ENCODE data around the gene PAFAH2.
A peak's percentile ranks its signal among the peaks of the same experiment; 100 is the strongest.

PAFAH2 gene

DNA sequence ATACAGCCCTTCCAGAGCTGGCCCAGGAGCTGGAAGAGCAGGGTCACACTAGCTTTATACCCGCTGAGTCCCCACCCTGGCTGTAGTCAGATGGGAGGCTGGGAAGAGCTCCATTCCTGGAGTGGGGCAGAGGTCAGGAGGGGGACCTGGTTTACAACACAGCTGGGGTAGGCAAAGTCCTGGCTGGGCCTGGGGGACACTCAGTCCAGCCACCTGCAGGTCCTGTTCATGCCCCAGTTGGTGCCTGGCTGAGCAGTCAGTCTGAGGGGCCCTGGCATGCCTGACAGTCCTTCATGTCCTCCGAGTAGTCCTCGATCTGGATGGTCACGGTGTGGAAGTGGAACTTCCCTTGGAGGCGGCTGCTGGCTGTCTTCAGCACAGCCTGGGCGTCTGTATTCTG, 41.0 kb upstream of the PAFAH2 start:
- H3K4me1 ChIP-seq (ENCODE audit: control insufficient read depth, insufficient read depth, low read length), result peaks cover 2% of the 10 kb centered on the region; the same call in 1 of the 2 replicates
- H3K4me3 ChIP-seq (ENCODE audit: low read length), result no peak overlapping the region
- no peaks in the 10 kb centered on the region for H3K36me3 ChIP-seq (ENCODE audit: control insufficient read depth, insufficient read depth, low read length)
- H3K9me3 ChIP-seq (ENCODE audit: control insufficient read depth, insufficient read depth, low read length), result no peaks in the 10 kb centered on the region
- no peak overlapping the region for H3K27ac ChIP-seq (ENCODE audit: low read length)
- WGBS (ENCODE audit: insufficient coverage, insufficient read length), result no CpG with 5 or more reads among the region's 6 CpGs
- H3K27me3 ChIP-seq (ENCODE audit: control insufficient read depth, insufficient read depth, low read length), result peaks cover 7% of the 10 kb centered on the region; the same call in 1 of the 2 replicates
- DNase-seq (ENCODE audit: low read depth, low spot score), result no peak

DNA sequence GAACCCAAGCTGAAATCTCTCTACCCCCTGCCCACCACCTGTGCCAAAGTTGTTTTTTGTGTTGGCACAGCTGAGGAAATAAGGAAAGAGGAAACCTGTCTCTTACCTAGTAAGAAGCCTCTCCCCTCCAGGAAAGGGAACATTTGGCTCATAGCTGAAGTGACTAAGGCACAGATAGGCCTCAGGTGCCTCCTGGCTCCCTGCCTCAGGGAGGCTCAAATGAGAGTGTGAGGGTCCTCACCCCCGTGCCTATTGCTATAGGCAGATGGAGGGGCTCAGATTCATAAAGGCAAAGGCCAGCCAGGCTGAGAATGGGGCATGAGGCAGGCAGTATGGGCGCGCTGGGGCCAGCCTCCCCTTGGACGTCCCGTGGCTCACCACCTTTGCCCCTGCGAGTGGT, 40.6 kb upstream of the PAFAH2 start:
- no peak for DNase-seq (ENCODE audit: low read depth, low spot score)
- no peak overlapping the region for H3K4me3 ChIP-seq (ENCODE audit: low read length)
- H3K27ac ChIP-seq (ENCODE audit: low read length), result no peak overlapping the region
- WGBS (ENCODE audit: insufficient coverage, insufficient read length), result no CpG with 5 or more reads among the region's 6 CpGs
- peaks cover 4% of the 10 kb centered on the region; the same call in 1 of the 2 replicates for H3K27me3 ChIP-seq (ENCODE audit: control insufficient read depth, insufficient read depth, low read length)
- H3K4me1 ChIP-seq (ENCODE audit: control insufficient read depth, insufficient read depth, low read length), result peaks cover 2% of the 10 kb centered on the region; the same call in 1 of the 2 replicates
- H3K9me3 ChIP-seq (ENCODE audit: control insufficient read depth, insufficient read depth, low read length), result no peaks in the 10 kb centered on the region
- no peaks in the 10 kb centered on the region for H3K36me3 ChIP-seq (ENCODE audit: control insufficient read depth, insufficient read depth, low read length)

DNA sequence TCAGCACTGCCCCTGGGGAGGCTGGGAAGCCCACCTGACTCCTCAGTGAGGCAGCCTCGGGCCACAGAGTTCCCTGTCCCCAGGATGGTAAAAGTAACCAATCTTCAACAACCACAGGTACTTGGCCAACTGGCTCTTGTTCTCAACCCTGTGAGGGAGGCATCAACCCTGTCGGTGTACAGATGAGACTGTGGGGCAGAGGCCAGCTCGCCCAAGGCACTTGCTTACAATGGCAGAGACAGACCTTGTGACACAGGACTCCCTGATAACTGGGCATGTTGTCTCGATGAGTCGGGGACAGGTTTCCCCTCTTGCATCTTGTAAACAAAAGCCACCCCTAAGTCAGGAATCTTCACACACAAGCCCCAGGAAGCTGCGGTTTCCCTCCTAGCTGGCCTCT, 40.0 kb upstream of the PAFAH2 start:
- no peak for DNase-seq (ENCODE audit: low read depth, low spot score)
- Histone ChIP-seq H3K4me3 (ENCODE audit: low read length) (no peak overlapping the region), H3K4me1 (ENCODE audit: control insufficient read depth, insufficient read depth, low read length) (peaks cover 2% of the 10 kb centered on the region; the same call in 1 of the 2 replicates), H3K36me3 (ENCODE audit: control insufficient read depth, insufficient read depth, low read length) (no peaks in the 10 kb centered on the region), H3K9me3 (ENCODE audit: control insufficient read depth, insufficient read depth, low read length) (no peaks in the 10 kb centered on the region), H3K27me3 (ENCODE audit: control insufficient read depth, insufficient read depth, low read length) (peaks cover 4% of the 10 kb centered on the region; the same call in 1 of the 2 replicates), H3K27ac (ENCODE audit: low read length) (no peak overlapping the region)
- no CpG with 5 or more reads among the region's 6 CpGs for WGBS (ENCODE audit: insufficient coverage, insufficient read length)

DNA sequence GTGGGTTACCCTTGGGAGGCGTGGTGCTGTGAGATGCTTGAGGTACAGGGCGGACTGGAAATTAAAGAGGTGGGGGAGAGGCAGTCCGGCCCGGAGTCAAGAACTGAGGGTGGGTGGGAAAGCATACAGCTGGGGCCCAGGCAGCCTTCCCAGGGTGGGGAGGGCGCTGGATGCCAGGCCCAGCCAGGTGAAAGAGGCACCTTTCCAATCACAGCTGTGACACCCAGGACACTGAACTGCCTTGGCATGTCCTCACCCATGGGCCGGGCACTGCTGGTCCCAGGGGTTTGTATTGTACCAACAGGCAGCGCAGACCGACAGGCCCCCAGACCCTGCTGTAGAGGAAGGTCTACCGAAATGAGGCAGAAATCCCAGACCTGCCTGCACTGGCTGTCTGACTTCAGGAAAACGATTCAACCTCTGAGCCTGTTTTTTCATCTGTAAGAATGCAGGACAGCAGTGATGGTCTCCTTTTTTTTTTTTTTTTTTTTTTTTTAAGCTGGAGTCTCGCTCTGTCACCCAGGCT, 39.0 kb upstream of the PAFAH2 start:
- H3K36me3 ChIP-seq (ENCODE audit: control insufficient read depth, insufficient read depth, low read length), result no peaks in the 10 kb centered on the region
- H3K4me3 ChIP-seq (ENCODE audit: low read length), result no peak overlapping the region
- H3K27ac ChIP-seq (ENCODE audit: low read length), result no peak overlapping the region
- peaks cover 2% of the 10 kb centered on the region; the same call in 1 of the 2 replicates for H3K27me3 ChIP-seq (ENCODE audit: control insufficient read depth, insufficient read depth, low read length)
- no peaks in the 10 kb centered on the region for H3K9me3 ChIP-seq (ENCODE audit: control insufficient read depth, insufficient read depth, low read length)
- no peak for DNase-seq (ENCODE audit: low read depth, low spot score)
- peaks cover 2% of the 10 kb centered on the region; the same call in 1 of the 2 replicates for H3K4me1 ChIP-seq (ENCODE audit: control insufficient read depth, insufficient read depth, low read length)
- no CpG with 5 or more reads among the region's 11 CpGs for WGBS (ENCODE audit: insufficient coverage, insufficient read length)

DNA sequence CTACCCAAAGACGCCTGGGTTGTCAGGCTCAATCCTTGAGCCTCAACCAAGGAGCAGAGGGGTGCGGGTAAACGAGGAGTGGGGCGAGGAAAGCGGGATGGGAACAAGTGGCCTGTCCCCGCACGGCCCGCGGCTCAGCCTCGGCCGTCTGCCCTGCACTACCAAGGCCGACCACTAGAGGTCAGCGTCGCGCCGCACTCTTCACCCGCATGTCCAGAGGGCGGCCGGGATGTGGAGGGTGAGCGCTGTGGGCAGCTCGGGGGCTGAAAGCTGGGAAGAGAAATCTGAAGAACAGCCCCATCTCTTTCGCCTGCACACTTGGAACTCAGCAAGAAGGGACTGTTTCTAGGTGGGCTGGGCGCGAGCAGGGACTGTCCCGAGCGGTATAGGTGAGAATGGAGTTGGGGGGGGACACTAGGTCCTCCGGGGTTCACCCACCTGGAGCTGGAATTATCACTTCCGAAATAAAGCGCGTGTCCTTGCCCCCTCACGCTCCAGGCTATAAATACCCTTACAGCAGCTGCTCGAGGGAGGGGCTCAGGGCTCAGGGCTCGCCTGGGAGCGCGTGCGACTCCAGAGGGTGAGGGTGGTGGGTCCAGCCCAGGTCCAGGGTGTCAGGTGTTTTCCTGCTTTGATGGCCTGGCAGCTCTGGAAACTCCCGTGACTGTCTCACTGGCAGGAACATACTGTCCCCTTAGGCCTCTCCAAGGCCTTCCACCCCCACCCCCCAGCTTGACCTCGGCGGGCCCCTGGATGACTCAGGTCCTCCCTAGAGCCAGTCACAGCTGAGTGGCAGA, 38.3 kb upstream of the PAFAH2 start:
- WGBS (ENCODE audit: insufficient coverage, insufficient read length), result no CpG with 5 or more reads among the region's 39 CpGs

DNA sequence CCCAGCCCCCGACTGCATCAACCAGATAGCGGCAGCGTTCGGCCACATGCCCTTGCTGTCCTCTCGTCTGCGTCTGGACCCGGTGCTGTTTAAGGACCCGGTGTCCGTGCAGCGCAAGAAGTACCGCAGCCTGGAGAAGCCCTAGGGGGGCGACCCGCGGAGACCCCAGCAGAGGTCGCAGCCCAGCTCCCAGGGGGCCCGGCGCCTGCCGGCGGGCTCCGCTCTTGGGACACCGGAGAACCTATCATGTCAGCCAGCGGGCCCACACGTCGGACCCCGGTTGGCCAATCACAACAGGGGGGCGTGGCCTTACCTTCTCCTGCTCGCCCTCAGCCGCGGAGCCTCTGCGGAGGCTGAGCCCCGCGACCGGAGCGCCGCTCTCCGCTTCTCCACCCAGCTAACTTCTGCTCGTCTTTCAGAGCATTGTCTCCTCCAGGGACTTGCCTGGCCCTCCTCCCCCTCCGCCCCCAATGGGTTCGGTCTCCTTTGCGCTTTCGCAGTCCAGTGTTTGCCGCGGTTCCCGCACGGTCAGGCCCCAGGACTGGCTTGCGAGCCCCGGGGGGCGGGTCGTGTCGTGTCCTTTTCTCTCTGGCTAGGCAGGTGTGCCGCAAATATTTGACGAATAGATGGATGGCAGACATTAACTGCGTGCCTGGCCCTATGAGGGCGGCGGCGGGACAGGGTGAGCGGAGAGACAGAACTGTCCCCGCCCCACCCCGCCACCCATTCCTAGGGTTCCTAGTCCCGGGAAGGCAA, 37.5 kb upstream of the PAFAH2 start:
- H3K27ac ChIP-seq (ENCODE audit: low read length), result no peak overlapping the region
- H3K27me3 ChIP-seq (ENCODE audit: control insufficient read depth, insufficient read depth, low read length), result peaks cover 2% of the 10 kb centered on the region; the same call in 1 of the 2 replicates
- no peaks in the 10 kb centered on the region for H3K36me3 ChIP-seq (ENCODE audit: control insufficient read depth, insufficient read depth, low read length)
- H3K9me3 ChIP-seq (ENCODE audit: control insufficient read depth, insufficient read depth, low read length), result no peaks in the 10 kb centered on the region
- peak; percentile 68 for DNase-seq (ENCODE audit: low read depth, low spot score)
- peak overlapping the region; percentile 63; the same call in 1 of the 2 replicates for H3K4me3 ChIP-seq (ENCODE audit: low read length)
- no CpG with 5 or more reads among the region's 60 CpGs for WGBS (ENCODE audit: insufficient coverage, insufficient read length)
- peaks cover 2% of the 10 kb centered on the region; the same call in 1 of the 2 replicates for H3K4me1 ChIP-seq (ENCODE audit: control insufficient read depth, insufficient read depth, low read length)

More for the DNA sequence above, 38.3 kb upstream of the PAFAH2 start:
- no peaks in the 10 kb centered on the region for H3K9me3 ChIP-seq (ENCODE audit: control insufficient read depth, insufficient read depth, low read length)
- H3K4me1 ChIP-seq (ENCODE audit: control insufficient read depth, insufficient read depth, low read length), result peaks cover 2% of the 10 kb centered on the region; the same call in 1 of the 2 replicates
- peak overlapping the region; percentile 63; the same call in 1 of the 2 replicates for H3K4me3 ChIP-seq (ENCODE audit: low read length)
- peak; percentile 50 for DNase-seq (ENCODE audit: low read depth, low spot score)
- H3K36me3 ChIP-seq (ENCODE audit: control insufficient read depth, insufficient read depth, low read length), result no peaks in the 10 kb centered on the region
- no peak overlapping the region for H3K27ac ChIP-seq (ENCODE audit: low read length)
- H3K27me3 ChIP-seq (ENCODE audit: control insufficient read depth, insufficient read depth, low read length), result peaks cover 2% of the 10 kb centered on the region; the same call in 1 of the 2 replicates

DNA sequence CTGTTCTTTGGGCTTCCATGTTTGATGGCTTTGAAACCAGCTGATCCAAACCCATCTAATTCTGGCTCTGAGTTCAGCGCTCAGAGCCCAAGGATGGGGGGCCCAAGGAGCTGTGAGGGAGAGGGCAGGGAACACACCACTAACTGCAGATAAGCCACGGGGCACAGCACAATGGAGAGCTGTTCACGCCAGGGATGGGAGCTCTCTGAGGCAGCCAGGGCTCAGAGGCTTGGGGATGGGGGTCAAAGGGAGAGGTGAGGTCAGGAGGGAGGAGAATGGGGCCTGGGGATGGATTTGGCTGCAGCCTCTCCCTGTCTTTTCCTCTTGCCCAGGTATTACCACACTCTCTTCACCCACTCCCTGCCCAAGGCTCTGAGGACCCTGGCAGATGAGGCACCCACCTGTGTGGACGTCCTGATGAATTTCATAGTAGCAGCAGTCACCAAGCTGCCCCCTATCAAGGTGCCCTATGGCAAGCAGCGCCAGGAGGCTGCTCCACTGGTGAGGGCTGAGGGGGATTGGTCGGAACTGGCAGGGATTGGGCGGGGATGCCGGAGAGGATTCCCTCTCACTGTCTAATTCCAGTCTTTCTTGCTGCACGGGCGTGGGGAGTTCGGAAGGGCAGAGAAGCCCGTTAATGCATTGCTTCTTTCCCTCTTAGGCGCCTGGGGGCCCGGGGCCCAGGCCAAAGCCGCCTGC, 36.8 kb upstream of the PAFAH2 start:
- Histone ChIP-seq H3K27me3 (ENCODE audit: control insufficient read depth, insufficient read depth, low read length) (peaks cover 2% of the 10 kb centered on the region; the same call in 1 of the 2 replicates), H3K9me3 (ENCODE audit: control insufficient read depth, insufficient read depth, low read length) (no peaks in the 10 kb centered on the region), H3K4me3 (ENCODE audit: low read length) (peak overlapping the region; percentile 63; the same call in 1 of the 2 replicates), H3K27ac (ENCODE audit: low read length) (no peak overlapping the region), H3K36me3 (ENCODE audit: control insufficient read depth, insufficient read depth, low read length) (no peaks in the 10 kb centered on the region), H3K4me1 (ENCODE audit: control insufficient read depth, insufficient read depth, low read length) (peaks cover 2% of the 10 kb centered on the region; the same call in 1 of the 2 replicates)
- no peak for DNase-seq (ENCODE audit: low read depth, low spot score)
- no CpG with 5 or more reads among the region's 15 CpGs for WGBS (ENCODE audit: insufficient coverage, insufficient read length)

DNA sequence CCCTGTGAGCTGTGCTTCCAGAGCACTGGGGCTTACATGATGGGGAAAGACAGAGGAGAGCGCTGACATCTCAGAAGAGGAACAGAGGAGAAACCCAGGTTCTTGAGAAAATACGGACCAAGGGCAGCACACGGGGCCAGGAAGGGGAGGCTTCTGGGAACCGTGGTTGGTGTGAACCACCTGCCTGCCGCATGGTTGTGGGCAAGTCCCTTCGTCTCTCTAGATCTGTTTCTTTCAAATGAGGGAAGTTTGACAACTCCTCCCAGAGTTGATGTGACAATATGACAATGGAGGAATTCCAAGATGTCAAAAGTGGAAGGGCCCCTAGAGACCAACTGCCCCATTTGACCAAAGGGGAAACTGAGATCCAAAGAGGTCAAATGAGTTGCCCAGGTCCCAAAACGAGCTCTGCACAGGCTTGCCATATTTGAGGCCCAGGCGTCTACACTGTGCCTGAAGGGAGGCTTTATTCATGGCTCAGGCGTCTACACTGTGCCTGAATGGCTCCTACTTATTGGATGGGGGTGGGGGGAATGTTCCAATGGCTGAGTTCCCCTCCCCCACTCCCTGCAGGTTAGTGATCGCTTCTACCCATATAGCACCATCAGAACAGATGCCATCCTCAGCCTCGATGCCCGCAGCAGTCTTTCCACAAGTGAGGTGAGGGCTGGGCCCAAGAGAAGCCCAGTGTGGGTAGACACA, 34.9 kb upstream of the PAFAH2 start:
- Histone ChIP-seq H3K4me1 (ENCODE audit: control insufficient read depth, insufficient read depth, low read length) (peaks cover 2% of the 10 kb centered on the region; the same call in 1 of the 2 replicates), H3K36me3 (ENCODE audit: control insufficient read depth, insufficient read depth, low read length) (no peaks in the 10 kb centered on the region), H3K9me3 (ENCODE audit: control insufficient read depth, insufficient read depth, low read length) (no peaks in the 10 kb centered on the region), H3K27ac (ENCODE audit: low read length) (no peak overlapping the region), H3K4me3 (ENCODE audit: low read length) (no peak overlapping the region), H3K27me3 (ENCODE audit: control insufficient read depth, insufficient read depth, low read length) (peaks cover 2% of the 10 kb centered on the region; the same call in 1 of the 2 replicates)
- no peak for DNase-seq (ENCODE audit: low read depth, low spot score)
- WGBS (ENCODE audit: insufficient coverage, insufficient read length), result no CpG with 5 or more reads among the region's 12 CpGs

DNA sequence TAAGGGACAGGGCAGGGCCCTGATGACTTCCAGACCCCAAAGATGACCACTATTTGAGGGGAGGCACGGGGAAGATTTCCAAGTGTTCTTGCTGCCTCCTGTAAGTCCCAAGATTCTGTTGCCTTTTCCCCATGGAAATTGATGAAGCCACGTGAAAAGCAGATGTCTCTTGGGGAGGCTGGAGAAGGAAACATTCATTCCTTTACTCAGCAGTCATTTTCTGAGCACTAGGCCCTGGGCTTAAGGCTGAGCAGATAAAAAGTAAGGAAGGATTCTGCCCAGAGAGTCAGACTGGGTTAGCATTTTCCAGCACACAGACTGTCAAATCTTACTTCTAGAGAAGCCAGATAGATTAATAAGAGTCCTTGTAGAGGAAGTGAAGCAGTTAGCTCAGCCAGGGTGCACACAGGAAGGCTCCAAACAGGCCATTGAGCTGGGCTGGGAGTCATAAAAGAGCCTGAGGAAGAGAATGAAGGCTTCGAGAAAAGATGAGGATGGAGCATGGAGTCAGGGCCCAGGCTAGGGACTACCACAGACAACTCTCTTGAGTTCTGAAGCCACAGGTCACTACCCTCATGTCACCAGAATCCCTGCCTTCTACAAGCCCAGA, 33.9 kb upstream of the PAFAH2 start:
- Histone ChIP-seq H3K36me3 (ENCODE audit: control insufficient read depth, insufficient read depth, low read length) (no peaks in the 10 kb centered on the region), H3K9me3 (ENCODE audit: control insufficient read depth, insufficient read depth, low read length) (no peaks in the 10 kb centered on the region), H3K4me1 (ENCODE audit: control insufficient read depth, insufficient read depth, low read length) (peaks cover 2% of the 10 kb centered on the region; the same call in 1 of the 2 replicates), H3K27ac (ENCODE audit: low read length) (no peak overlapping the region), H3K4me3 (ENCODE audit: low read length) (no peak overlapping the region), H3K27me3 (ENCODE audit: control insufficient read depth, insufficient read depth, low read length) (peaks cover 2% of the 10 kb centered on the region; the same call in 1 of the 2 replicates)
- no CpG with 5 or more reads among the region's 3 CpGs for WGBS (ENCODE audit: insufficient coverage, insufficient read length)
- DNase-seq (ENCODE audit: low read depth, low spot score), result no peak

All from iPS DF 6.9 (cell line).